A549 (cell line): Measurements from ENCODE around the gene MAN1C1.

Source experiments
- BCL3 ChIP-seq: fragments of >200 bp; sonication (Bioruptor Twin); formaldehyde crosslinking; IDR thresholded peaks from 3 replicates; pipeline ENCODE4 v1.6.1; 2016
- CTCF ChIP-seq: fragments of >200 bp; sonication (Bioruptor Twin); formaldehyde crosslinking; IDR thresholded peaks from 3 replicates; pipeline ENCODE4 v1.5.1; 2016
- EHMT2 ChIP-seq: fragments of 200-600 bp; sonication (generic); IDR thresholded peaks from 2 replicates; pipeline ENCODE4 v1.6.1; 2016; ENCODE audit warnings: antibody characterized with exemption, low read depth, mild to moderate bottlenecking, moderate library complexity
- POLR2A ChIP-seq: IDR thresholded peaks from 2 replicates; pipeline ENCODE4 v1.6.1; 2012; ENCODE audit warnings: mild to moderate bottlenecking, low read length
- RAD21 ChIP-seq, 2 experiments: fragments of >200 bp in 1 of 2; sonication (Bioruptor Twin) in 1 of 2; formaldehyde crosslinking in 1 of 2; IDR thresholded peaks in 1 of 2; conservative IDR thresholded peaks in 1 of 2; 2 replicates in 1 of 2; 3 replicates in 1 of 2; pipeline ENCODE4 v1.6.1; 2012 to 2018; ENCODE audit warnings: inconsistent platforms in 1 of 2
- USF2 ChIP-seq: fragments of 450-650 bp; IDR thresholded peaks from 2 replicates; pipeline ENCODE4 v1.6.1; 2014; ENCODE audit warnings: antibody characterized with exemption

GRCh38 chr1:25798666-25799351 is 182.2 kb downstream of the MAN1C1 start:
- no peak for TF ChIP-seq CTCF
- no peak for TF ChIP-seq EHMT2
- TF ChIP-seq POLR2A: no peak
- no peak for TF ChIP-seq BCL3
- no peak for TF ChIP-seq RAD21 (conservative IDR thresholded peaks at IDR 0.05 in 1 of 2, IDR thresholded peaks at IDR 0.05 in 1 of 2)
- TF ChIP-seq USF2: no peak
